ENCODE data around the gene TEX52.
"Not testable (repeated sequence)": the region's sequence is repeated elsewhere in the genome, so short reads cannot be mapped to it uniquely, and the experiment has no call there.

Gene TEX52

DNA sequence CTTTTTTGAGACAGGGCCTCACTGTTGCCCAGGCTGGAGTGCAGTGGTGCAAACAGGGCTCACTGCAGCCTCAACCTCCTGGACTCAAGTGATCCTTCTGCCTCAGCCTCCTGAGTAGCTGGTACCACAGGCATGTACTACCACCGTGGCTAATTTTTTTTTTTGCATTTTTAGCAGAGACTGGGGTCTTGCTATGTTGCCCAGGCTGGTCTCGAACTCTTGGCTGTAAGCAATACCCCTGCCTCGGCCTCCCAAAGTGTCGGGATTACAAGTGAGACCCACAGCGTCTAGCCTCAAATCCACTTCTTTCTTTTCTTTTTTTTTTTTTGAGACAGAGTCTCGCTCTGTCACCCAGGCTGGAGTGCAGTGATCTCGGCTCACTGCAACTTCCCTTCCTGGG lies 6.6 kb upstream of the TEX52 start:
- not testable (repeated sequence) for DNase-seq

GRCh38 chr12:2862876-2863275 lies 6.0 kb upstream of the TEX52 start:
- no peak for DNase-seq

DNA sequence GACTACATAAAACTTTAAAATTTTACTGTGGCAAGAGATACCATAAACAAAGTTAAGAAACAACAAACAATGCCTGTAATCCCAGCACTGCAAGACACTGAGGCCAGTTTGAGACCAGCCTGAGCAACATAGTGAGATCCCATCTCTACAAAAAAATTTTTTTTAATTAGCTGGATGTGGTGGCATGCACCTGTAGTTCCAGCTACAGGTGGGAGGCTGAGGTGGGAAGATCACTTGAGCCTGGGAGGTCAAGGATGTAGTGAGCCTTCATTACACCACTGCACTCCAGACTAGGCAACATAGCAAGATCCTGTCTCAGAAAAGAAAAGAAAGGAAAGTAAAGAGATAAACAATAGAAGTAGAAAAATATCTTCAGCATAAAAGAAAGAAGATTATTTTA lies 3.3 kb upstream of the TEX52 start:
- DNase-seq, result no peak

- no peak for DNase-seq
Observed at GRCh38 chr12:2858944-2859421, 2.1 kb upstream of the TEX52 start.

DNA sequence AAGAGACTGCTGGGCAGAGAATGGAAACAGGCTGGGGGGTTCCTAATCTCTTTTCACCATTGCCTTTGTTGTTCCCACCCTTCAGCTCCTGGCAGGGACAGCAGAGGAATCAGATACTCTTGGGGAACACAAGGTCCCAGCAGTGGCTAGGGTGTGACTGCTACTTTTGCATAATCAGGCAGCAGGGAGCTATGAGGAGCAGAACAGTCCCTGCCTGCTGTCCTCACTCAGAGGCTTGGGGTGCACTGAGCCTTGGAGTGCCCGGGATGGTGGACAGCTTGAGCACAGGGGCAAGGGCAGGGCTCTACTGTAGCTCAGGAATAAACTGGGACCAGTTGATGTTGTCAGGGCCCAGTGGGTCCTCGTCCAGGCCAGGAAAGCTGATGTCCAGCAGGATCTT lies 1.5 kb upstream of the TEX52 start:
- no peak for DNase-seq

- no peak for DNase-seq
Observed at GRCh38 chr12:2857576-2857975, 737 bp upstream of the TEX52 start.

- no peak for DNase-seq
Observed at GRCh38 chr12:2856051-2856450, 788 bp downstream of the TEX52 start.

GRCh38 chr12:2855546-2855945 lies 1.3 kb downstream of the TEX52 start:
- DNase-seq, result no peak

DNA sequence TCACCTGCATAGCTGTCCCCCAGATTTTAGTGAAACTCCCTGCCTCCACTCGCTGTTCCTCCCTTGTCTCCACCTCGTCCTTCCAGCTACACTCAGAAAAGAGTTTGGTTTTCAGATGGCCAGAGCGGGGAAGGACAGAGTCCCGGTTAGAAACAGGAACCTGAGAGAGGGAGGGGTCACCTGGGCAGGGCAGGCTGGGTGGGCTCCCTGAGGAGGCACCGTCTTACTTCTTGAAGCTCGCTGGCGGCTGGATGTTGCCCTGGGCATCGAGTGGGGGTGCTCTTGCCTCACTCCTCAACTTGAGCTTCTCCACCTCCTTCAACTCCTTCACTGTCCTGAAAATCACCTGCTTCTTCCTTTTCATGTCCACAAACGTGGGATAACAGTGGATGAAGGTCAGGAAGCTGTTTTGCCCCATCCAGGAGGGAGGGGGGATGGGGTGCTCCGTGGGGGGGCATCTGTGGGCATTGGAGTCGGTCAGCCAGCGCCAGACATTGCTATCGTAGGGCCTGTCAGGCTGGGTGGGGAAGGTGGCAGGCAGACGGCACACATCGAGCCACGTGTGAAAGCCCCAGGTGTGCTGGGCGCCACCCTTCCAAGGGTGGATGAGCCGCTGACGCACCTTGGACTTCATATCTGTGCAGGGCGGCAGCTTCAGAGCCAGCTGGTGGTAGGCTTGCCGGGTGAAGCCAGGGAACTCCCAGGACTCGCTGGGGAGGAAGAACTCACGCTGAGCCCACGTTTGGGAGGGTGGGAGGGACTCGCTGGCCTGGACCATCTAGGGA lies 2.0 kb downstream of the TEX52 start:
- DNase-seq, result no peak

GRCh38 chr12:2853626-2854025 lies 3.2 kb downstream of the TEX52 start:
- peak; percentile 46 for DNase-seq

DNA sequence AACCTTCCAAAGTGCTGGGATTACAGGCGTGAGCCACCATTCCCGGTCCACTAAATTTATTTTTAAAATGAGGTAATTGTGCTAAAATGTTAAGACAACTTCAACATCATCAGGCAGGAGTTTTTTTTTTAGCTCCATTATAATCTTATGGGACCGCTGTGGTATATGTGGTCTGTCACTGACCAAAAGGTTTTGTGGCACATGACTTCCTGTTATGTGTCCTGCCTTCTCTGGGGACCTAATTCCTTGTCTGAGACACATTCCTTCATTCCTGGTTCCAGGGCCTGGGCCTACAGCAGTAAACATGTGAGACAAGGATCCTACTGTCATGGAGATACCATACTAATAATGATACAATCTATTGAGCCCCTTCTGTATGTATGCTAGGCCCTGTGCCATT lies 4.9 kb downstream of the TEX52 start:
- no peak for DNase-seq

- DNase-seq, result no peak
Observed at GRCh38 chr12:2845280-2845679, 11.6 kb downstream of the TEX52 start.

DNA sequence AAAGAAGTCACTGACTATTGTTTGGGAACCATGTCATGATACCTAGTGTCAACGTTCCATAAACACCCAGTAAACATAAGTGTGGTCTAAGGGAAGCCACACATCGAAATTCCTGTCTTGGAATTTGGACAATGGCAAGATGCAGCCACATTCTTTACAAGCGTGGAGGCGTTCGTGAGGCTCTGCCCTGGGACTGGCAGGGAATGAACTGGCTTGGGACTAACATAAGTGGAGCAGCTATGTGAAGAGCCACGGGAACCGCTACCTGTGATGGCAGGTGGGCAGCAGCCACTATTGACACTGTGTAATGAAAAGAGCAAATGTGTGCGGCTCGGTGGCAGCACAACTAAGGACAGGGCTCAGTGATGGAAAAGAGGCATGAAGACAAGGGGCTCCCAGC lies 12.1 kb downstream of the TEX52 start:
- DNase-seq, result no peak

- DNase-seq, result no peak
Observed at GRCh38 chr12:2842948-2843347, 13.9 kb downstream of the TEX52 start.

GRCh38 chr12:2841056-2841650 lies 15.7 kb downstream of the TEX52 start:
- no peak for DNase-seq

DNA sequence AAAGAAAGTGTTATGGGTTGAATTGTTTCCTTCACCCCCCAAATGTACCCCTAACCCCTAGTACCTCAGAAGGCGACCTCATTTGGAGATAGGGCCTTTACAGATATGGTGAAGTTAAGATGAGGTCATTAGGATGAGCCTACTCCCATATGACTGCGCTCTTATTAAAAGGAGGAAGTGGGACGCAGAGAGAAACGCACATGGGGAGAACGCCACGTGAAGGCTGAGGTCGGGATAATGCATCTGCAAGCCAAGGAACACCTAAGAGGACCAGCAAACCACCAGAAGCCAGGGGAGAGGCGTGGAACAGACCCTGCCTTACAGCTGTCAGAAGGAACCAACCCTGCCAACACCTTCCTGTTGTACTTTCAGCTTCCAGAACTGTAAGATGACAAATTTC lies 20.3 kb downstream of the TEX52 start:
- DNase-seq, result no peak

DNA sequence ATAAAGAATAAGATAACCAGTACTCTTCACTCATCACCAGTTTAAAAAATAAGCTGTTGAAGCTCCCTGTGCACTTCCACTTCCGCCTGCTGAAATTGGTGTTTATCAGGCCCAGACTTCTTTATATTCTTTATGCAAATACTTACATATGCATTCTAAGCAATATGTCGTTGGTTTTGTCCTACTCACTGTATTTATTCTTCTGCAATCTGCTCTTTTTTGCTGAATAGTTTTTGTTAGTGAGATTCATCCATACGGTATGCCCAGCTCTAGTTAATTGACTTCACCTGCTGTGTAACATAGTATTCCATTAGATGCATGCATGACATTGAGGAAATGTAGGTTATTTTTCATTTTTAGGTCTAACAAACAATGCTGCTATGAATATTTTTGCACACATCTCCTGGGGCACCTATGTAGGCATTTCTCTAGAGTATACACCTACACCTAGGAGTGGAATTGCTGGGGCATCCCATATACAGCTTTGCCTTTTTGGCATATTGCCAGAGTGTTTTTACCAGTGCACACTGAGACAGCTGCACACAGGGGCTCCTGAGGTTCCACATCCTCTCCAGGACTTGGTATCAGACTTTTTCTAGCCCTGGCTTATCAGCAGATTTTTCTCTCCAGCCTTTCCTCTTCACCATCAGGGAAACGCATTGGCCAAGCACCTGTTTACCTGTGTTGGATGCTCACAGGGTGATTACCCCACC lies 21.0 kb downstream of the TEX52 start:
- no peak for DNase-seq

DNA sequence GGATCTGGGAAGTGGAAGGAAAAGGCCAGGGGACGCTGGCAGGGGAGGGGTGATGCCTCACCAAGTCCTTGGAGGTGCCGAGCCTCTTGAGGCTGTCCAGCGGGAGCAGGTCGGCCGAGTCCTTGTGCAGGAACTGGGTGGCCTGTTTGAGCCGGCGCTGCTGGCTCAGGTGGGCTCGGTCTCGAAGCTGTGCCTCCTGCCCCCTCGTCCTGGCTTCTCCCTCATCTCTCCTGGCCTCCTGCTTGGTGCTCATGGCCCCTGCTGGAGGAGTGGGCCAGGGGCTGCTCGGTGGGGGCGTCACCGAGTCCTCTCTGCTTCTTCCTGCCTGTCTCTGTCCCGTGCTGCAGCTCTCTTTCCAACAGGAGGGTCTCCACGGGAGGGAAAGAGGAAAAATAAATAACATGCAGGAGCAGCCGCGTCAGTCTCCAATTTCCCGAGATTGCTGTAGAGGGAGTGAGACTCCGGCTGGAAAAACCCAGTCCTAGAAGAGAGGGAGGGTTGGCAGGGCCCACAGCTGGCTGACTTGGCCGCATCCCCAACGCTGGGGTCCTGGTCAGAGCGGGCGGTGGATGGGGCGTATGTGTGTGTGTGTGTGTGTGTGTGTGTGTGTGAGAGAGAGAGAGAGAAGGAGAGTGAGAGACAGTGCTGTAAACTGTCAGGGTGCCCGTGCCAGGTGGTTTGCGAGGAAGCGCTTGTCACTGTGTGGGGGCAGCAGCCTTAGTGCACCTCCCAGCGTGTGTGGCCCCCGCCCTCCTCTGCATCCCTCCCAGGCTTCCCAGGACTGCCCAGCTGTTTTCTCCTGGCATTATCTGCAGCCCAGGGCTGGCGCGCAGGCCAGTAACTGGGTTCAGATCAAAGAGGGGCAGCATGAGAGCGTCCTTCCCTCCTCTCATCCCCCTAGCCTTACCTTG lies 22.0 kb downstream of the TEX52 start, which contains the start of gene NRIP2:
Gene NRIP2, minus strand, starts transcription at position 455 of the 911 bp plus-strand sequence. Its CDS starts 52 bp downstream, at position 403.
- no peak for DNase-seq

DNA sequence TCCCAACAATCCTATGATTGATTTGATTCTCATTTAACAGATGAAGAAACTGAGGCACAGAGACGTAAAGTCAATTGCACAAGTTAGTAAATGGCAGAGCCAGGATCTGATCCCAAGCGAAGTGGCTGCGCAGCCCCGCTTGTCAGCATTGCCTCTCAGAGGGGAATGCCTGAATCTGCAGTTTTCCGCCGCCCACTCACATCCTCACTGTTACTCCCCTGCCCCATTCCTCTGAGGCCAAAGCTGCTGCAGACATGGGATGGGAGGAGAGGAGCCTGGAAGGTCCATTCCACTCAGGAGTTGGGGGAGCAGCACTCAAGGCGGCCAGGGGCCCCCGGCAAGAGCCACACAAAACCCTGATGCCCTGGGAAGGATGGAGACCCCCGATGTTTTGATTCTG lies 23.0 kb downstream of the TEX52 start:
- DNase-seq, result no peak

- DNase-seq, result no peak
Observed at GRCh38 chr12:2833327-2833726, 23.5 kb downstream of the TEX52 start.

DNA sequence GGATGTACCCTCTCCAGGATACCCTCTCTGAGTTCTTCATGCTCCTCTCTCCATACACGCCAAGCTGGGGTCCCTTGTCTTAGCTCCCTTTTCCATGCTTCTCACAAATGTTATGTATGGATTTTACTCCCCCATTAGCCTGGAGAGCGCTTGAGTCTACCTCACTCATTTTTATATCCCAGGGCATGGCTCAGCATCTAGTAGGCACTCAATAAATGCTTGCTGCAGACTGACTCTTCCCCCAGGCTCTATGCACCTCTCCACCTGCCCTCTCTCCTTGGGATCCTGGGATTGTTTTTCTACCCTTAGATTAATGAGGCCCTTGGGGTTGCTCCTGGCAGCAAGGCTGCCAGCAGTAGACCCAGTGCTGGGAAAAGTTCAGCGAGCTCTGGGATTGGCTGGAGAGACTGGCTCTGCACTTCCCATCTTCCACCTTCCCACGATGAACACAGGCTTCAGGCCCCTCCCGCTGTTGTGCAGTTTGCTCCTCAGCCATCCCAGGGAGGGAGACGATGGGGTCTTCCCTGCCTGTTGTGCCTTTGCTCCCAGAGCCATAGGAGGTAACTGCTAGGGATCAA lies 24.2 kb downstream of the TEX52 start:
- DNase-seq, result no peak

DNA sequence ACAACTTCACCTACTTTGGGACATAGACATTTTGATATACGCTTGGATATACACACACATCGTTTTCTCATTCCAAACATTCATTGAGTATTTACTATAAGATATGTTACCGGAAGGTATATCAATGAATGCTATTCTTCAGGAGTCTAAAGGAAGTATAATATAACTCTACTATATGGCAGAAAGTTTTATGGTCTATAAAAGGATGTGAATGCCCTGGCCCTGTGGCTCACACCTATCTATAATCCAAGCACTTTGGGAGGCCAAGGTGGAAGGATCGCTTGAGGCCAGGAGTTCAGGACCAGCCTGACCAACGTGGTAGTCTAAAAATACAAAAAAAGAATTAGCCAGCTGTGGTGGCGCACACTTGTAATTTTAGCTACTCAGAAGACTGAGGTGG lies 27.6 kb downstream of the TEX52 start:
- DNase-seq, result no peak
